Activated T-cell treated with anti-CD3 and anti-CD28 coated beads, Interleukin-2, amount 50 U/mL, for 24 hours (primary cell): ENCODE measurements around the gene ERCC2.
"Not testable (repeated sequence)": the region's sequence is repeated elsewhere in the genome, so short reads cannot be mapped to it uniquely, and the experiment has no call there.

Experiments
- DNase-seq: peaks from one replicate; pipeline ENCODE4 v3.0.0-alpha.2; 2020
- H3K27ac Mint-ChIP-seq: 2 replicates; pipeline ENCODE4 v1.8.0; 2020; ENCODE audit warnings: mild to moderate bottlenecking, mixed read lengths
- H3K27me3 Mint-ChIP-seq: 2 replicates; pipeline ENCODE4 v1.8.0; 2020; ENCODE audit warnings: mixed read lengths
- H3K36me3 Mint-ChIP-seq: 2 replicates; pipeline ENCODE4 v1.8.0; 2020; ENCODE audit warnings: low read depth, mixed read lengths
- H3K4me1 Mint-ChIP-seq: 2 replicates; pipeline ENCODE4 v1.8.0; 2020; ENCODE audit warnings: low read depth, mixed read lengths
- H3K4me3 Mint-ChIP-seq: 2 replicates; pipeline ENCODE4 v1.8.0; 2020; ENCODE audit warnings: mild to moderate bottlenecking, moderate library complexity, mixed read lengths
- H3K9me3 Mint-ChIP-seq: 2 replicates; pipeline ENCODE4 v1.8.0; 2020; ENCODE audit warnings: mixed read lengths

Gene ERCC2

GRCh38 chr19:45340899-45341453, 29.4 kb downstream of the ERCC2 start:
- Mint-ChIP-seq H3K4me3 (no peak overlapping the region), H3K27ac (no peak overlapping the region), H3K9me3 (no peaks in the 10 kb centered on the region), H3K27me3 (peaks cover 45% of the 10 kb centered on the region), H3K4me1 (peaks cover 4% of the 10 kb centered on the region), H3K36me3 (no peaks in the 10 kb centered on the region)
- DNase-seq: no peak

GRCh38 chr19:45340232-45340898, 30.0 kb downstream of the ERCC2 start, which contains the start of gene KLC3:
Gene KLC3 (plus strand): TSS chr19:45340750. CDS start chr19:45345542, 4,792 bp downstream.
- peaks cover 40% of the 10 kb centered on the region for H3K27me3 Mint-ChIP-seq
- DNase-seq: peak; percentile 66
- no peaks in the 10 kb centered on the region for H3K36me3 Mint-ChIP-seq
- no peak within 1 kb of the TSS for H3K27ac Mint-ChIP-seq
- no peaks in the 10 kb centered on the region for H3K9me3 Mint-ChIP-seq
- H3K4me3 Mint-ChIP-seq: peak within 1 kb of the TSS; percentile 46
- peaks cover 4% of the 10 kb centered on the region for H3K4me1 Mint-ChIP-seq

DNA sequence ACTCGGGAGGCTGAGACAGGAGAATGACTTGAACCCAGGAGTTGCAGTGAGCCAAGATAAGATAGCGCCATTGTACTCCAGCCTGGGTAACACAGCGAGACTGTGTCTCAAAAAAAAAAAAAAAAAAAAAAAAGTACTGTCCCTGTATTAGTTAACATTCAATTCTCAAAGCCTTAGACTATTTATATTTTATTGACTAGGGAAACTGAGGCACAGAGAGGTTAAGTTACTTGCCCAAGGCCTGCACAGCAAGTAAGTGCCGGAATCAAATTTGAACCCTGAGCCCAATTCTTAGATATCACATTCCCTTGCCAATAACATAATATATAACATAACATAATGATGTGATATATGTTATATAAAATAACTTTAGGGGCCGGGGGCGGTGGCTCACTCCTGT, 30.7 kb downstream of the ERCC2 start:
- no peaks in the 10 kb centered on the region for H3K36me3 Mint-ChIP-seq
- no peaks in the 10 kb centered on the region for H3K9me3 Mint-ChIP-seq
- no peak overlapping the region for H3K4me3 Mint-ChIP-seq
- H3K27me3 Mint-ChIP-seq: peaks cover 35% of the 10 kb centered on the region
- no peak for DNase-seq
- H3K27ac Mint-ChIP-seq: no peak overlapping the region
- peaks cover 4% of the 10 kb centered on the region for H3K4me1 Mint-ChIP-seq

DNA sequence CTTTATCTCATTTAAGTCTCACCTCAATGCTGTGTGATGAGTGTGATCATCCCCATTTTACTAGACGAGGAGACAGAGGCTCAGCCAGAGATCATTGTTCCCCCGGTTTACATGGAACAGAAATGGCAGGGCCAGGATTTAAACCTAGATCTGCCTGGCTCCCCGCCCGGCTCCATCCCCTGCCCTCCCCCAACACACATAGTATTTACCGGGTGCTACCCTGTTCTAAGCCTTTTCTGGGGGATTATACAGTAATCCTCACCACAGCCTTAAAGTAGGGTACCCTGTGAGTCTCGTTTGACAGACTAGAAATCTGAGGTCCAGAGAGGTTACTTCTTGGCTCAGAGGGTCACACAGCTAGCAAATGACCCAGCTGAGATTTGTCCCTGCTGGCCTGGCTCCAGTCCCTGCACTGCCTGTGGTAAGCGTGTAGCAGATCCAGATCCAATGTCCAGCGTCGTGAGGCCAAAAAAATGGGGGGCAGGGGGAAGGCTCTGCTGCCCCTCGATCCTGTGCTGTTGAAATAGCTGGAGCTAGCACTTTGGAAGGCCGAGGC, 33.6 kb downstream of the ERCC2 start:
- Mint-ChIP-seq H3K4me1 (peaks cover 4% of the 10 kb centered on the region), H3K27me3 (peaks cover 25% of the 10 kb centered on the region)

GRCh38 chr19:45334881-45335280, 35.5 kb downstream of the ERCC2 start:
- not testable (repeated sequence) for H3K27ac Mint-ChIP-seq, DNase-seq, H3K4me3 Mint-ChIP-seq, H3K4me1 Mint-ChIP-seq, H3K36me3 Mint-ChIP-seq, H3K9me3 Mint-ChIP-seq
- peaks cover 20% of the 10 kb centered on the region for H3K27me3 Mint-ChIP-seq

More for the DNA sequence above, 33.6 kb downstream of the ERCC2 start:
- Mint-ChIP-seq H3K4me3 (no peak overlapping the region), H3K9me3 (no peaks in the 10 kb centered on the region), H3K27ac (no peak overlapping the region), H3K36me3 (no peaks in the 10 kb centered on the region)
- no peak for DNase-seq

DNA sequence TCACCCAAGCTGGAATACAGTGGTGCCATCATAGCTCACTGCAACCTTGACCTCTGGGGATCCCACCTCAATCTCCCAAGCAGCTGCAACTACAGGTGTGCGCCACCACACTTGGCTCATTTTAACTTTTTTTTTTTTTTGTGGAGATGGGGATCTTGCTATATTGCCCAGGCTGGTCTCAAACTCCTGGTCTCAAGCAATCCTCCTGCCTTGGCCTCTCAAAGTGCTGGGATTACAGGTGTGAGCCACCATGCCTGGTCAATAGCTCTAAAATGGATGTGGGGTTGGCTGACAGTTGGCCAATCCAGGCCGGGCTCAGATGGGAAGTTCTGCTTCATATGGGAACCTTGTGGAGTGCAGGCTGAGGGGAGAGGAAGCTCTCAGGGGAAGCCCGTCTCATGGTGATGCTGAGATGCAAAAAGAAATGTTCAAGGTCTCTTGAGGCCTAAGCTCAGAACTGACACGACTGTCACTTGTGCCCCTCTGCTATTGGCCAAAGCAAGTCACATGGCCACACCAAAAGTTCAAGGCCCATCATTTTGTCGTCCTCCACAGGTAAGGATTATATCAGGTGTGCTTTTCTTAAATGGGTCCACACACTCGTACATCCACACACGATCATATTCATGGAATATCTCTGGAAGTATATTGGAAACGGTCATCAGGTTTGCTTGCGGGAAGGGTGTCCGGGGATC, 36.6 kb downstream of the ERCC2 start:
- DNase-seq: no peak
- H3K27ac Mint-ChIP-seq: no peak overlapping the region
- H3K4me1 Mint-ChIP-seq: no peaks in the 10 kb centered on the region
- H3K9me3 Mint-ChIP-seq: no peaks in the 10 kb centered on the region
- H3K36me3 Mint-ChIP-seq: no peaks in the 10 kb centered on the region
- H3K27me3 Mint-ChIP-seq: peaks cover 15% of the 10 kb centered on the region
- H3K4me3 Mint-ChIP-seq: no peak overlapping the region

- Mint-ChIP-seq H3K27me3 (peaks cover 5% of the 10 kb centered on the region), H3K4me3 (no peak overlapping the region), H3K9me3 (no peaks in the 10 kb centered on the region), H3K27ac (no peak overlapping the region), H3K36me3 (no peaks in the 10 kb centered on the region), H3K4me1 (no peaks in the 10 kb centered on the region)
- DNase-seq: no peak
Observed at GRCh38 chr19:45331411-45331810, 39.0 kb downstream of the ERCC2 start.

GRCh38 chr19:45327404-45328143, 42.8 kb downstream of the ERCC2 start:
- peaks cover 30% of the 10 kb centered on the region for H3K27me3 Mint-ChIP-seq
- H3K4me3 Mint-ChIP-seq: no peak overlapping the region
- no peak for DNase-seq
- H3K27ac Mint-ChIP-seq: no peak overlapping the region
- no peaks in the 10 kb centered on the region for H3K4me1 Mint-ChIP-seq
- H3K9me3 Mint-ChIP-seq: no peaks in the 10 kb centered on the region
- H3K36me3 Mint-ChIP-seq: no peaks in the 10 kb centered on the region

DNA sequence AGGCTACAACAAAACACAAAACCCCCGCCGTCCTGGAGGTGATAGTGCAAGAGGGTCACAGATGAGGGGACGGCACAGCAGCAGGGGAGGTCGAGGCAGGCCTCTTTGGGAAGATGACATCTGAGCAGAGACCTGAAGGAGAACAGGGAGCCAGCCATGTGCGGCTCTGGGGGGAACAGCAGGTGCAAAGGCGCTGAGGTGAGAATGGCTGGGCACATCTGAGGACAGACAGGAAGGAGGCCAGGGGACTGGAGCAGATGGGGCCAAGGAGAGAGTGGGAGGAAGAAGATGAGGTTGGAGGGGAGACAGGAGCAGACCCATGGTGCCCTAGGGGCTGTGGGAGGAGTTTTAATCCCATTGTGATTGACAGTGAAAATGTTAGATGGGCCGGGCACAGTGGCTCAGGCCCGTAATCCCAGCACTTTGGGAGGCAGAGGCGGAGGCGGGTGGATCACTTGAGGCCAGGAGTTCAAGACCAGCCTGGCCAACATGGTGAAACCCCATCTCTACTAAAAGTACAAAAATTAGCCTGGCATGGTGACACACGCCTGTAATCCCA, 45.9 kb downstream of the ERCC2 start:
- no peaks in the 10 kb centered on the region for H3K9me3 Mint-ChIP-seq
- no peak for DNase-seq
- no peaks in the 10 kb centered on the region for H3K4me1 Mint-ChIP-seq
- peaks cover 42% of the 10 kb centered on the region for H3K27me3 Mint-ChIP-seq
- H3K36me3 Mint-ChIP-seq: no peaks in the 10 kb centered on the region
- no peak overlapping the region for H3K27ac Mint-ChIP-seq
- H3K4me3 Mint-ChIP-seq: no peak overlapping the region

- DNase-seq: no peak
- H3K4me1 Mint-ChIP-seq: no peaks in the 10 kb centered on the region
- H3K4me3 Mint-ChIP-seq: no peak overlapping the region
Observed at GRCh38 chr19:45323671-45324081, 46.7 kb downstream of the ERCC2 start.

GRCh38 chr19:45322744-45323281, 47.6 kb downstream of the ERCC2 start, which contains the start of gene CKM:
Gene CKM (minus strand): TSS chr19:45322875. CDS start chr19:45319713, 3,162 bp downstream.
- no peak within 1 kb of the TSS for H3K4me3 Mint-ChIP-seq

More at GRCh38 chr19:45323671-45324081, 46.7 kb downstream of the ERCC2 start:
- H3K27me3 Mint-ChIP-seq: peaks cover 44% of the 10 kb centered on the region
- no peaks in the 10 kb centered on the region for H3K9me3 Mint-ChIP-seq
- no peaks in the 10 kb centered on the region for H3K36me3 Mint-ChIP-seq
- no peak overlapping the region for H3K27ac Mint-ChIP-seq

DNA sequence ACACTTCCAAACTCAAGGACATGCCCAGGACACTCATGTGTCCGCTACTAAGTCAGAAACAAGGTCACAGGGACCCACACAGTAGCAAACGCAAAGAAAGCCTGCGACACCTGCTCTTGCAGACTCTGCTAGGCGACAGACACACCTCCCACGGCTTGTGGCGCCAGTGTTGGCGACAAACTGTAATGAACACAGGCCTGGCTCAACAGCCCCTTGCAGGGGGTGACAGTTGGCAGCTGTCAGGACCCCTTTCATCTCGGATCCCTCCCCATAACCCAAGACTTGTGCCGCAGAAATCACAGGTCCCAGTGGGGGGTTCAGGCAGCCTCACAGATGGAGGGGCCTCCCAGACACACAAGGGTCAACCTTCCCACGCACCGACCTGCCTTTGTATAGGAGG, 48.1 kb downstream of the ERCC2 start:
- no peaks in the 10 kb centered on the region for H3K36me3 Mint-ChIP-seq
- no peak overlapping the region for H3K27ac Mint-ChIP-seq
- no peaks in the 10 kb centered on the region for H3K9me3 Mint-ChIP-seq
- peaks cover 57% of the 10 kb centered on the region for H3K27me3 Mint-ChIP-seq
- DNase-seq: no peak
- H3K4me3 Mint-ChIP-seq: no peak overlapping the region
- no peaks in the 10 kb centered on the region for H3K4me1 Mint-ChIP-seq

More at GRCh38 chr19:45322744-45323281, 47.6 kb downstream of the ERCC2 start, which contains the start of gene CKM:
- Mint-ChIP-seq H3K9me3 (no peaks in the 10 kb centered on the region), H3K27me3 (peaks cover 53% of the 10 kb centered on the region), H3K36me3 (no peaks in the 10 kb centered on the region), H3K27ac (no peak within 1 kb of the TSS), H3K4me1 (no peaks in the 10 kb centered on the region)
- no peak for DNase-seq

DNA sequence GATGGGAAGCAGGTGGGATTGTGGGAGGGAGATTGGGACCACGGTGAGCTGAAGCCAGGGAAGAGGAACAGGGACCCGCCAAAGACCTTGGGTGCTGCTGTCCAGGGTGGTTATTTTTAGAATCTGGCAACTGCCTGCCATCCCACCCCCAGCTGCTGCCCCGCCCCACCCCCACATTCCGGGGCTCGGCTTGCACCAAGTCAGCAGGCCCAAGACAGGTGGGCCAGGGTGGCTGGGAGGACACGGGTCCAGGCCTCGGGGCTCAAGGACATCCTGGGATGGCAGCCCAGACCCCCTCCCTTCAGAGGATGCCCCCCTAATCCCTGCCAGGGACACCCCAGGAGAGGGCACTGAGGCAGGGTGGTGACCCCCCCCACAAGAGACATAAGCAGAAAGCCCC, 48.5 kb downstream of the ERCC2 start:
- no peak for DNase-seq
- Mint-ChIP-seq H3K36me3 (no peaks in the 10 kb centered on the region), H3K4me1 (no peaks in the 10 kb centered on the region), H3K9me3 (no peaks in the 10 kb centered on the region), H3K27ac (no peak overlapping the region), H3K4me3 (no peak overlapping the region), H3K27me3 (peaks cover 59% of the 10 kb centered on the region)
